ENCODE data around the gene LHX4.

DNA sequence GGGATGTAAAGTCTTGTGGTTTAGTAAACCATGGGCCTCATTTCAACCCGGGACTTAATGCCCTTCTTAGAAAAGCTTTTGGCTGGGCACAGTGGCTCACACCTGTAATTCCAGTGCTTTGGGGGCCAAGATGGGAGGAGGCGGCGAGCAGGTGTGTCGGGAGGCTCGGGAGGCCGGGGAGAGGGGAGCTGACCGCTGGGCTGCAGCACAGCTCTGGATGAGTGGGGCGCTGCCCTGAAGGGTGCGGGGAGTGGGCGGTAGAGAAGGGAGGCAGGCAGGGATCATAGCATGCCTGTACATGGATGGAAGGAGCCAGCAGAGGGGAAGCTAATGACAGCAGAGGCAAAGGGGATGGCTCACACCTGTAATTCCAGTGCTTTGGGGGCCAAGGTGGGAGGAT is 31.0 kb downstream of the LHX4 start:
- TF ChIP-seq, protein P1, sequence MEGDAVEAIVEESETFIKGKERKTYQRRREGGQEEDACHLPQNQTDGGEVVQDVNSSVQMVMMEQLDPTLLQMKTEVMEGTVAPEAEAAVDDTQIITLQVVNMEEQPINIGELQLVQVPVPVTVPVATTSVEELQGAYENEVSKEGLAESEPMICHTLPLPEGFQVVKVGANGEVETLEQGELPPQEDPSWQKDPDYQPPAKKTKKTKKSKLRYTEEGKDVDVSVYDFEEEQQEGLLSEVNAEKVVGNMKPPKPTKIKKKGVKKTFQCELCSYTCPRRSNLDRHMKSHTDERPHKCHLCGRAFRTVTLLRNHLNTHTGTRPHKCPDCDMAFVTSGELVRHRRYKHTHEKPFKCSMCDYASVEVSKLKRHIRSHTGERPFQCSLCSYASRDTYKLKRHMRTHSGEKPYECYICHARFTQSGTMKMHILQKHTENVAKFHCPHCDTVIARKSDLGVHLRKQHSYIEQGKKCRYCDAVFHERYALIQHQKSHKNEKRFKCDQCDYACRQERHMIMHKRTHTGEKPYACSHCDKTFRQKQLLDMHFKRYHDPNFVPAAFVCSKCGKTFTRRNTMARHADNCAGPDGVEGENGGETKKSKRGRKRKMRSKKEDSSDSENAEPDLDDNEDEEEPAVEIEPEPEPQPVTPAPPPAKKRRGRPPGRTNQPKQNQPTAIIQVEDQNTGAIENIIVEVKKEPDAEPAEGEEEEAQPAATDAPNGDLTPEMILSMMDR (IDR thresholded peaks at IDR 0.05; ENCODE audit: insufficient read depth, low read depth, low read length): no peak
- no peak for TF ChIP-seq EZH2 (IDR thresholded peaks at IDR 0.05; ENCODE audit: insufficient read depth, low read length)

All from astrocyte (in vitro differentiated cells and primary cell).